Bronchial epithelial cell (primary cell): ENCODE data around the gene C7orf25. TPM values are rescaled to one million over a fixed set of nuclear protein-coding genes. Genes with fewer than 3 reads are reported as not detected.

Source experiments
- DNase-seq: peaks from one replicate; pipeline ENCODE4 v3.0.0-alpha.2; 2010; ENCODE audit warnings: low read depth
- FAIRE-seq: peaks from 2 replicates; lab custom pipeline; 2011; peaks lifted over from hg19 to GRCh38; lab: Jason Lieb, UNC
- H3K27me3 ChIP-seq: 2 replicates; pipeline ENCODE4 v1.5.1; 2011; ENCODE audit warnings: low read length; ENCODE audit not compliant: control insufficient read depth, insufficient read depth
- H3K36me3 ChIP-seq: 2 replicates; pipeline ENCODE4 v1.5.1; 2011; ENCODE audit warnings: low read length; ENCODE audit not compliant: control insufficient read depth, insufficient read depth
- H3K4me3 ChIP-seq: 2 replicates; pipeline ENCODE4 v1.5.1; 2011; ENCODE audit warnings: mild to moderate bottlenecking, low read depth, low read length, control low read depth
- CTCF ChIP-seq: IDR thresholded peaks from 2 replicates; pipeline ENCODE4 v1.5.1; 2011; ENCODE audit warnings: mild to moderate bottlenecking, moderate library complexity, low read length, control low read depth, inconsistent platforms; ENCODE audit not compliant: insufficient read depth, severe bottlenecking
- total RNA-seq: library from RNA; depleted of rRNA; stranded (reverse); fragments of >200 nt; gene quantifications from 2 replicates; pipeline ENCODE4 v1.2.1, GENCODE V29; 2014

C7orf25 gene
- total RNA-seq, 1 donor from 2014 or later, result 3.2 TPM

- TF ChIP-seq CTCF, result no peak
- peaks cover 11% of the 10 kb centered on the region for H3K36me3 ChIP-seq
- no peaks in the 10 kb centered on the region for H3K27me3 ChIP-seq
- FAIRE-seq, result no peak
- DNase-seq, result peak; percentile 79
- no peak overlapping the region for H3K4me3 ChIP-seq
Measured at GRCh38 chr7:42914421-42915045, 2.7 kb upstream of the C7orf25 start.

DNA sequence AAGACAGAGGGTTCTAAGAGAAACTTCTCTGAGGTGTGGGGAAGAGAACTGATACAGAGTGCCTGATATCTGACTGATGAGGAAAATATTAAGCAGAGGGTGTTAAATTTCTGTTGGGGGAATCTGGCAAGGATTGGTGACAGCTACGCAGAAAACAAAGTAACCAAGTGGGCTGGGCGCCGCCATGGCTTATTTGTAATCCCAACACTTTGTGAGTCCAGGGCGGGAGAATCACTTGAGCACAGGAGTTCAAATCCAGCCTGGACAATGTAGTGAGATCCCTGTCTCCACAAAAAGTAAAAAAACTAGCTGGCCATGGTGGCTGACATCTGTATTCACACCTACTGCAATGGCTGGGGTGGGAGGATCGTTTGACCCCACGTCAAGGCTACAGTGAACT, 2.1 kb upstream of the C7orf25 start:
- FAIRE-seq, result no peak
- no peak for TF ChIP-seq CTCF
- H3K27me3 ChIP-seq, result no peaks in the 10 kb centered on the region

DNA sequence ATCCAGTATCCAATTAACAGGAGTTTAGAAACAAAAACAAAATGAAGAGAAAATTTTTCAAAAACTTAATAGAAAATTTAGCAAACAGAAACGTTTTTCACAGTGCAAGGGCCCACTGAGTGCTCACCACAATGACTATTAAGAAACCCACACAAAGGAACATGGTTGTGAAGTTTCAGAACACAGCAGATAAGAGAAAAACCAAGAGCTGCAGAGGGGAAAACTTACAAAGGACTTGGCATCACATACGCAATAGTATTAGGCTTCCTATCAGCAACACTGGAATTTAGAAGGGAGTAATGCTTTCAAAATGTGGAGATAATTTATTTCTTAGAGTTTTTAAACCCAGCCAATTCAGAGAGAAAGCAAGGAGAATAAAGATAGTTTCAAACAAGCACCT, 1.7 kb upstream of the C7orf25 start:
- Histone ChIP-seq H3K4me3 (no peak overlapping the region), H3K27me3 (no peaks in the 10 kb centered on the region), H3K36me3 (peaks cover 8% of the 10 kb centered on the region)
- DNase-seq (no peak), FAIRE-seq (no peak)
- no peak for TF ChIP-seq CTCF

More for the DNA sequence above, 2.1 kb upstream of the C7orf25 start:
- DNase-seq, result no peak
- Histone ChIP-seq H3K4me3 (no peak overlapping the region), H3K36me3 (peaks cover 8% of the 10 kb centered on the region)

DNA sequence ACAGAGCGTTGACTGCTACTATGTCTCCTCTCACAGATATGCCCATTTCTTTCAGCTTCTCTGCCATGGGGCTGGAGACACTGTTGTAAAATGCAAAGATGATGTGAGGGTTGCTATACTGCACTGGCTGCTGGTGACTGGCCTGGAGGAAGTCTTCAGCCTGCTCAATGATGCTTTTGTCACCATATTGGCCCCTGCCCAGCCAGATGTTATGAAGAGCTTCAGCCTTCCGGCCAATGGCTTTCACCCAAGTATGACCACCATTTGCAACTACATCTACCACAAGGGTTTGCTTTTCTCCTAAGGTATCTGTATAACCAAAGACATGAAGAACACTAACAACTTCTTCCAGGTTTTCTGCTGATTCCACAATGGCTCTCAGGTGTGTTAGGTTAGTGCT, 1.6 kb downstream of the C7orf25 start:
- FAIRE-seq (no peak), DNase-seq (no peak)
- Histone ChIP-seq H3K27me3 (no peaks in the 10 kb centered on the region), H3K4me3 (no peak overlapping the region), H3K36me3 (peaks cover 2% of the 10 kb centered on the region)
- TF ChIP-seq CTCF, result no peak

DNA sequence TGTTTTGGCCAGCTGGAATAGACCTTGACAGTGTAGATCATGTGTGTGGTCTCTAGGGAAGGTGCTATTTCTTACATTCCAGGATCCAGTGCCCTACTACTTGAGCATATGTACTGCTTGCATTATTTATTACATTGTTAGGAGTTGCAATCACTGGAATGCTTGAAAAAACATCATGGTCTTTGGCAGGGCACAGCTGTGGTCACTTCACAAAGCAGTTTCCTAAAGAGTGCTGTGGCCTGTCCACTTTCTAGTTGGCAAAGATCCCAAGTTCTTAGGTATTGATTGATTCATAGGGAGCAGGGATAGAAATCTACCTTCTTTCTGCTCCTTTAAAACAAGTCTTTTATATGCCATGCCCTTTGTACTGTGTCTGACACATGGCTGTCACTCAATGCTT, 4.6 kb downstream of the C7orf25 start:
- no peak for FAIRE-seq
- no peak for TF ChIP-seq CTCF
- Histone ChIP-seq H3K4me3 (no peak overlapping the region), H3K36me3 (peaks cover 2% of the 10 kb centered on the region), H3K27me3 (no peaks in the 10 kb centered on the region)
- no peak for DNase-seq

- TF ChIP-seq CTCF, result no peak
- FAIRE-seq (no peak), DNase-seq (no peak)
- no peaks in the 10 kb centered on the region for H3K27me3 ChIP-seq
- peaks cover 2% of the 10 kb centered on the region for H3K36me3 ChIP-seq
- no peak overlapping the region for H3K4me3 ChIP-seq
Measured at GRCh38 chr7:42906181-42906580, 5.7 kb downstream of the C7orf25 start.
